DND-41 (cell line): ENCODE measurements around the gene JAZF1.

ENCODE experiments used
- ATAC-seq: fragments of 200-7000 bp; cut with Tn5 transposase; 3 replicates; pipeline ENCODE4 v1.9.1; 2021; ENCODE audit warnings: low read depth; ENCODE audit not compliant: insufficient read depth
- DNase-seq: peaks from one replicate; pipeline ENCODE4 v3.0.0-alpha.2; 2020
- H2AFZ ChIP-seq: 2 replicates; pipeline ENCODE4 v1.6.0; 2012; ENCODE audit warnings: low read depth, low read length
- H3K27ac ChIP-seq: 2 replicates; pipeline ENCODE4 v1.5.1; 2012; ENCODE audit warnings: low read length, inconsistent platforms
- H3K27me3 ChIP-seq: fragments of 200-600 bp; sonication (generic); 2 replicates; pipeline ENCODE4 v1.6.0; 2012; ENCODE audit warnings: low read length, mild to moderate bottlenecking, inconsistent platforms; ENCODE audit not compliant: insufficient read depth, poor library complexity
- H3K36me3 ChIP-seq: 2 replicates; pipeline ENCODE4 v1.5.1; 2012; ENCODE audit warnings: low read length, inconsistent platforms; ENCODE audit not compliant: insufficient read depth
- H3K4me1 ChIP-seq: 2 replicates; pipeline ENCODE4 v1.5.1; 2012; ENCODE audit warnings: mild to moderate bottlenecking, low read length; ENCODE audit not compliant: insufficient read depth
- H3K4me2 ChIP-seq: 2 replicates; pipeline ENCODE4 v1.6.0; 2012; ENCODE audit warnings: mild to moderate bottlenecking, moderate library complexity, low read length, inconsistent platforms; ENCODE audit not compliant: insufficient read depth
- H3K4me3 ChIP-seq, 2 experiments: fragments of 200-600 bp in 1 of 2; shearing (Covaris generic) in 1 of 2; 2 replicates each; pipeline ENCODE4 v1.5.1; 2012 to 2016; ENCODE audit warnings: inconsistent platforms in 2 of 2, low read length in 2 of 2, mild to moderate bottlenecking in 2 of 2, low read depth in 1 of 2, moderate library complexity in 1 of 2
- H3K79me2 ChIP-seq: 2 replicates; pipeline ENCODE4 v1.6.0; 2012; ENCODE audit warnings: low read length, inconsistent platforms; ENCODE audit not compliant: insufficient read depth
- H3K9ac ChIP-seq: 2 replicates; pipeline ENCODE4 v1.6.0; 2012; ENCODE audit warnings: low read depth, mild to moderate bottlenecking, inconsistent platforms, low read length, moderate library complexity
- H3K9me3 ChIP-seq: 2 replicates; pipeline ENCODE4 v1.5.1; 2012; ENCODE audit warnings: low read length, moderate library complexity, mild to moderate bottlenecking, inconsistent platforms; ENCODE audit not compliant: insufficient read depth, severe bottlenecking
- H4K20me1 ChIP-seq: 2 replicates; pipeline ENCODE4 v1.6.0; 2012; ENCODE audit warnings: low read length; ENCODE audit not compliant: insufficient read depth
- EZH2 ChIP-seq: IDR thresholded peaks from 3 replicates; pipeline ENCODE4 v1.6.1; 2012; ENCODE audit warnings: borderline replicate concordance, low read depth, mild to moderate bottlenecking, moderate library complexity, low read length, inconsistent platforms; ENCODE audit not compliant: severe bottlenecking
- TF ChIP-seq, protein P1 (sequence below): IDR thresholded peaks from 2 replicates; pipeline ENCODE4 v1.5.1; 2012; ENCODE audit warnings: borderline replicate concordance, low read length, moderate library complexity, mild to moderate bottlenecking; ENCODE audit not compliant: poor library complexity, severe bottlenecking; ENCODE audit errors: extremely low read depth

JAZF1 gene

DNA sequence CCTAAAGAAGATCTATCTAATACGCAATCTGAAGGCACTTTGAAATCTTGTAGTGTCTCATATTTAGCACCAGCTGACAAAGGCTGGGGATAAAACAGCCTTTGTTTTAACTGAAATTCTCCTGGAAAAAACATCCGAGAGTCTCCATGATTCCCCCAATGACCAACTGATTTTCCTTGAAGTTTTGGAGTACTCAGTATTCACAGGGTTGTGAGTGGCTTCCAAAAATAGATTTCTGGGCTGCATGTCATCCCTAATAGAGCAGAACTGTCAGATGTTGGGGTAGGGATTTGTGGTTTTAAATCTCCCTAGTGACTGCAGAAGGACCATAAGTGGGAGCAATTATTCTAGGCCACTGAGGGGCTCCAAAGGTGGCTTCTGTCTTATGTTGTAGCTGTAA lies 234.2 kb downstream of the JAZF1 start:
- Histone ChIP-seq H3K9me3 (no peaks in the 10 kb centered on the region), H3K4me2 (no peak overlapping the region), H3K27me3 (no peaks in the 10 kb centered on the region), H2AFZ (no peak overlapping the region), H3K79me2 (no peaks in the 10 kb centered on the region), H3K36me3 (no peaks in the 10 kb centered on the region), H3K9ac (no peak overlapping the region), H3K27ac (no peak overlapping the region), H4K20me1 (no peaks in the 10 kb centered on the region), H3K4me3 (no peak overlapping the region), H3K4me1 (no peaks in the 10 kb centered on the region)
- TF ChIP-seq, protein P1, sequence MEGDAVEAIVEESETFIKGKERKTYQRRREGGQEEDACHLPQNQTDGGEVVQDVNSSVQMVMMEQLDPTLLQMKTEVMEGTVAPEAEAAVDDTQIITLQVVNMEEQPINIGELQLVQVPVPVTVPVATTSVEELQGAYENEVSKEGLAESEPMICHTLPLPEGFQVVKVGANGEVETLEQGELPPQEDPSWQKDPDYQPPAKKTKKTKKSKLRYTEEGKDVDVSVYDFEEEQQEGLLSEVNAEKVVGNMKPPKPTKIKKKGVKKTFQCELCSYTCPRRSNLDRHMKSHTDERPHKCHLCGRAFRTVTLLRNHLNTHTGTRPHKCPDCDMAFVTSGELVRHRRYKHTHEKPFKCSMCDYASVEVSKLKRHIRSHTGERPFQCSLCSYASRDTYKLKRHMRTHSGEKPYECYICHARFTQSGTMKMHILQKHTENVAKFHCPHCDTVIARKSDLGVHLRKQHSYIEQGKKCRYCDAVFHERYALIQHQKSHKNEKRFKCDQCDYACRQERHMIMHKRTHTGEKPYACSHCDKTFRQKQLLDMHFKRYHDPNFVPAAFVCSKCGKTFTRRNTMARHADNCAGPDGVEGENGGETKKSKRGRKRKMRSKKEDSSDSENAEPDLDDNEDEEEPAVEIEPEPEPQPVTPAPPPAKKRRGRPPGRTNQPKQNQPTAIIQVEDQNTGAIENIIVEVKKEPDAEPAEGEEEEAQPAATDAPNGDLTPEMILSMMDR: no peak
- TF ChIP-seq EZH2: no peak
- no peak for DNase-seq
- ATAC-seq: no peak

DNA sequence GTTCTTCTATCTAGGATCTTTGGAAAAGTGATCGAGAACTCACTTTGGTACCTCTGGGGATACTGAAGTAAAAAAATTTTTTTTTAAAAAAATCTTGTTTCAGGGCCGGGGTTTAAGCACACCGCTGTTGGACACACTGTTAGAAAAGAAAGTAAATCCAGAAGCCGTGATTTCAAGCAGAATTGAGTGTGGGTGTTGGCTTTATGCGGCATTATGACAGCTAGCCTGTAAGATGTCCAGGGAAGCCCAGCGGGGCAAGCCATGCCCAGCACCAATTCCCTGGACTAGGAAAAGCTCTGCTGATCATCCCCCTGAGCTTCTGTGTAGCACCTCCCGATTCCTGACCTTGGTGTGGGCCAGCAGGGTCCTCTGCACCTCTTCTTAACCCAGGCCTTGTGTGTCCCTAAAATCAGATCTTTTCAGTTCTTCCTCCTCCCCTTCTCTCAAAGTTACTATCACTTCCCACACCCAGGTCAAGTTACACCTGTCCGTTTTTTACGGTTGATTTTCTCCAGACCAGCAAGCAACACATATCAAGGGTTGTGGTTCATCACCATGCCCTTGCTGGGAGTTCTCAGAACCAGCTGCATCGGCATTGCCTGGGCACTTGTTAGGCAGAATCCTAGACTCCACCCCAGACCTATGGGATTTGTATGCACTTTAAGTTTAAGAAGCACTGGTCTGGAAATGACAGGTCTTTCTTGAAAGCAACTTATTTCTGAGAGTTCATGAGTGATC lies 235.4 kb downstream of the JAZF1 start:
- no peaks in the 10 kb centered on the region for H3K36me3 ChIP-seq
- H3K4me1 ChIP-seq: no peaks in the 10 kb centered on the region
- H3K79me2 ChIP-seq: no peaks in the 10 kb centered on the region
- H3K9ac ChIP-seq: no peak overlapping the region
- no peak overlapping the region for H3K4me2 ChIP-seq
- H3K27me3 ChIP-seq: no peaks in the 10 kb centered on the region
- no peak overlapping the region for H2AFZ ChIP-seq
- H3K27ac ChIP-seq: no peak overlapping the region
- TF ChIP-seq EZH2: no peak
- TF ChIP-seq, protein P1: no peak
- ATAC-seq (no peak), DNase-seq (no peak)
- no peaks in the 10 kb centered on the region for H4K20me1 ChIP-seq
- H3K9me3 ChIP-seq: no peaks in the 10 kb centered on the region
- no peak overlapping the region for H3K4me3 ChIP-seq

DNA sequence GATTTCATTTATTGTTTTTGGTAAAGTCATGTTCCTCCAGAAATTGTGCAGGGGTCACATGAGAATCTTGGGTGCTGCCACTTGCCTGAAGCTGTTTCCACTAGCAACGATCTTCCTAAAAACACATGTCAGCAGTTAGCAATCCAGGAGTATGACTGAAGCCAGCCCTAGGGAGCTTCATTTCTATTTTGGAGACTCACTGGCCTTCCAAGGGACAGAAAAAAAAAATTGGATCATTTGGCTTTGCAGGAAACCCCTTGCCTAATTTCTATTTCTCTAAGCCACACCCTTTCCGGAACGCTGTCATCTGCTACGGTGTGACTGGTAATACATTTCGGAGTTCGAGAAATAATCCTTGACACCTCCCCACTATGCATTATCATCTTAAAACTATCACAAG lies 236.0 kb downstream of the JAZF1 start:
- H3K36me3 ChIP-seq: no peaks in the 10 kb centered on the region
- H3K9ac ChIP-seq: no peak overlapping the region
- DNase-seq: no peak
- H3K4me2 ChIP-seq: no peak overlapping the region
- no peaks in the 10 kb centered on the region for H3K79me2 ChIP-seq
- H4K20me1 ChIP-seq: no peaks in the 10 kb centered on the region
- no peak for ATAC-seq
- H3K9me3 ChIP-seq: no peaks in the 10 kb centered on the region
- H3K27me3 ChIP-seq: no peaks in the 10 kb centered on the region
- no peak overlapping the region for H2AFZ ChIP-seq
- no peaks in the 10 kb centered on the region for H3K4me1 ChIP-seq
- no peak for TF ChIP-seq EZH2
- TF ChIP-seq, protein P1: no peak
- H3K27ac ChIP-seq: no peak overlapping the region
- no peak overlapping the region for H3K4me3 ChIP-seq
